CD1c-positive myeloid dendritic cell (primary cell): Measurements from ENCODE around the gene SLC9C2.

ENCODE experiments used
- DNase-seq: peaks from one replicate; pipeline ENCODE4 v3.0.0-alpha.2; 2016; ENCODE audit errors: extremely low spot score

Gene SLC9C2

DNA sequence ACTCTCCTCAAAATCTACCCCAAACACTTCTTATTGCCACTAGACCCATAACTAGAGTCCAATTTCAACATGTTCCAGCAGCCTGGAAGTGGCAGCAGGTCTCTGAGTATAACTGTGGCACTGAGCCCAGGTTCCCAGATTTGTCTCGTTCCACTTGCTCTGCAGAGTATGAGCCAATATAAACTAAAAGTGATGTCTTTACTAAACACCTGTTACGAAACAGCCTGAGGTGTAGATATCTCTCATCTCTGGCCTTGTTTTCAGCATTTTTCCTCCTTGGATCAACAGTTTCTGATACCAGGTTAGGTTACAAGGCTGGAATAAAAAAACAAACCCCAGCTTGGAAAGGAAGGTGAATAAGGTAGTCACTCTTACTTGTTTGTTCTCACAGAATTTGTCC is 150.9 kb downstream of the SLC9C2 start:
- DNase-seq = no peak
